LNCAP (cell line): ENCODE data around the gene TSPAN9.

Experiments used
- TF ChIP-seq, protein P1 (sequence below): fragments of 450-650 bp; IDR thresholded peaks from 2 replicates; pipeline ENCODE4 v1.5.1; 2017; ENCODE audit warnings: mild to moderate bottlenecking

The TSPAN9 gene

DNA sequence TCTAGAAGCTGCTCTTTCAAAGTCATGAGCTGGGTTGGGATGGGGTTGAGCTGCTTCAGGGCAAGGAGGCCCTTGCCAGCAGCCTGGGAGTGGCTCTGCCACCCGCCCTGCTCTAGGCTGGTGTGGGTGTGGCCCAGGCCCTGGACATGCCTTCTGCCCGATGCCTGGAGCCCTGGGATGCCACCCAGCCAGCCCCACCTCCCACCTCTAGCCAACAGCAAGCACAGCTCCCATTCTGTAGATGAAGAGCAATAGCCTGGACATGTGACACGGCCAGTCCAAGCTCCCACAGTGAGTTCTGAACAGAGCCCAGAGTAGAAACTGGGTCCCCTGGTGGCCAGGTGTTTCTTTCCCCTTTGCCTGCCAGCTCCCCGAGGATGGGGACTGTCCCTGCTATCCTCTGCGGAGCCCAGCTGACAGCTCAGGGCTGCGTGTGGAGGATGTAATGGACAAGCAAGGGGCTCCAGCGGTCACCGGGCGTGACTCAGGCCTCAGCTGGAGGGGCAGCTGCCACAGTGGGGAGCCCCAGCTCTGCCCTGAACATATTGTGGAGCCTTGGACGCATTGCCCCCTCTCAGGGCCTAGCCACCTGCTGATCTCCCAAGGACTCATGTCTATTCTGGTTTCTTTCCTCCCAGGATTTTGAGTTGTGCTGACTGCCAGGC is 165.2 kb downstream of the TSPAN9 start:
- TF ChIP-seq, protein P1, sequence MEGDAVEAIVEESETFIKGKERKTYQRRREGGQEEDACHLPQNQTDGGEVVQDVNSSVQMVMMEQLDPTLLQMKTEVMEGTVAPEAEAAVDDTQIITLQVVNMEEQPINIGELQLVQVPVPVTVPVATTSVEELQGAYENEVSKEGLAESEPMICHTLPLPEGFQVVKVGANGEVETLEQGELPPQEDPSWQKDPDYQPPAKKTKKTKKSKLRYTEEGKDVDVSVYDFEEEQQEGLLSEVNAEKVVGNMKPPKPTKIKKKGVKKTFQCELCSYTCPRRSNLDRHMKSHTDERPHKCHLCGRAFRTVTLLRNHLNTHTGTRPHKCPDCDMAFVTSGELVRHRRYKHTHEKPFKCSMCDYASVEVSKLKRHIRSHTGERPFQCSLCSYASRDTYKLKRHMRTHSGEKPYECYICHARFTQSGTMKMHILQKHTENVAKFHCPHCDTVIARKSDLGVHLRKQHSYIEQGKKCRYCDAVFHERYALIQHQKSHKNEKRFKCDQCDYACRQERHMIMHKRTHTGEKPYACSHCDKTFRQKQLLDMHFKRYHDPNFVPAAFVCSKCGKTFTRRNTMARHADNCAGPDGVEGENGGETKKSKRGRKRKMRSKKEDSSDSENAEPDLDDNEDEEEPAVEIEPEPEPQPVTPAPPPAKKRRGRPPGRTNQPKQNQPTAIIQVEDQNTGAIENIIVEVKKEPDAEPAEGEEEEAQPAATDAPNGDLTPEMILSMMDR = no peak

DNA sequence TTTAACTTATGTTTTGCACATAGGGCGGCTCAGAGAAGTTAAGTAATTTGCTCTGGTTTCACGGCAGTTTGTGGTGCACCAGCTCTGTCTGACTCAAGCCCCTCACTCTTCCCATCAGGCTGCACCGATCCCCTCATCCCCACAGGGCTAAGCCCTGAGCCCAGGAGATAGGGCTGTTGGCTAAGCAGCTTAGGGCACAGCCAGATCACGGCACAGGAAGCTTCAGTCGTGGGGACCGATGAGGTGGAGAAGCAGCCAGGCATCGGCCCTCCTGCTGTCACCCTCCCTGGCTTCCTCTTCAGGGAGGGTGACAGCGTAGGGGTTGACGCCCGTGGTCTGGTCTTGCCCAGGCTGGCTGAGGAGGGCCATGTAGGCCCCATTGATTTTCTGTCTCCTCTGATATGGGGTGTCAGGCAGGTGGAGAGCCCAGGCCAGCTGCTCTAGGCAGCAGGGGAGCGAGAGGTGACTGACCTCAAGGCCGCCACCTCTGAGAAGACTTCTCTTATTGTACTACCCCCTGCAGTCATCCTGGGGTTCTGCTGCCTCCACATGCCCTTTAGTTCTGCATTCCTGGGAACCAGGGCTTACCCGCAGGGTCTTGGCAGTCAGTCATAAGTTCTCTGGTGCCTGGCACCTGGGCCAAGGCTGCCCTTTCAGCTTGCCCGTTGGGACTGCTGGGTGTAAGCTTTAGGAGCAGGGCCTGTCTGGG is 166.4 kb downstream of the TSPAN9 start:
- TF ChIP-seq, protein P1 = no peak

DNA sequence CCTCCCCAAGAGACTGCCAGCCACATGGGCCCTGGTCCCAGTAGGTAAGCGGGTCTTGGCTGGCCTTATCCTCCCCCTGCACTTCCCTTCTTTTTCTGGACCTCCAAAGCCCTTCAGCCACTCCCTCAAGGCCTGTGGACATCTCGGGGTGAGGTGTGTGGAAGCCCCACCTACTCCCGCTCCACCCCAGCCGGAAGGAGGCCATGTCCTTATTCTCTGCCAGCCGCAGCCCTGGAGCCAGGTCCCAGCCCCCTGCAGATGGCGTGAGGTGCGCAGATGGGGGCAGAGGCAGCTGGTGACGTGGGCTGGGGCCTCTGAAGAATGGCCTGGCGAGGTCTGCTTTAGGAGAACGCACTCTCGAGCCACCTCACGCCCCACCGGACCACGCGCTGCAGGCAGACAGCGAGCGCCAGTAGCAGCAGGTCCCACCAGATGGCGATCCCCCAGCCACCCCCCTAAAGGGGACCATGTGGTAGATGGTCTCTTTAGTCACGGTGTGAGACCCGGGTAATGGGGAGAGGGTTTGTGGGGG is 167.1 kb downstream of the TSPAN9 start:
- TF ChIP-seq, protein P1 = no peak

DNA sequence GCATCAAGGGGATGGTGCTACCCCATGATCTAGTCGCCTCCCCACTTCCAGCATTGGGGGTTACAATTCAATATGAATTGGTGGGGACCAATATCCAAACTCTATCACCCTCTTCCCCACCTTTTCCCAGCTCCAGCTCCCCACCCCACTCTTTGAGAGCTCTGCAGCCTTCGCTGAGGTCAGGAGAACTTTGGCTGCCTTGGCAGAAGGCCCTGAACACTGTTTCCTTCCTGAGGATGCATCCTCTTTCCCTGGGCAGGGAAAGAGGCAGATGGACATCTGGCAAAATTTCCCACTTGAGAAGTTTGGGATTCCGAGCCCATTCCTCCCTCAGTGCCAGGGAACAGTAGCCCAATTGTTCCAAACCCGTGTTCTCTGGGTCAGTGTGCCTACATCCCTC is 169.1 kb downstream of the TSPAN9 start:
- TF ChIP-seq, protein P1 = no peak

DNA sequence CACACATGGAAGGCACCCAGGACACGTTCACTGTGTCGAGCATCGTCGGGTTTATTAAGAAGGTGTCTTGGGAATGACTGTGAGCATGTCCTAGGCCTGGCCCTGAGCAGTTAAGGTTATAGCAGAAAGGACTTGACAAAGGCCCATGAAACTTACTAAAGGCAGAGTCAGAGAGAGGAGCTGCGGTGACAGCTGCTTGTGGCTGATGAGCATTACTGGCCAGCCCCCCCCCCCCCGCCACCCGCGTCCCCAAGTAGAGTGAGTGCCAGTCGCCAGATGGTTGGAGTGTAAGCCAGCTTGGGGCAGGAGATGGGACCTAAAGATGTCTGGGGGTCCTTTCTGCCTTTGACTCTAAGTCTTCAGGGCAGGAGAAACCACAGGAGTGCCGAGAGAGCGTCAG is 169.9 kb downstream of the TSPAN9 start:
- TF ChIP-seq, protein P1 = no peak

DNA sequence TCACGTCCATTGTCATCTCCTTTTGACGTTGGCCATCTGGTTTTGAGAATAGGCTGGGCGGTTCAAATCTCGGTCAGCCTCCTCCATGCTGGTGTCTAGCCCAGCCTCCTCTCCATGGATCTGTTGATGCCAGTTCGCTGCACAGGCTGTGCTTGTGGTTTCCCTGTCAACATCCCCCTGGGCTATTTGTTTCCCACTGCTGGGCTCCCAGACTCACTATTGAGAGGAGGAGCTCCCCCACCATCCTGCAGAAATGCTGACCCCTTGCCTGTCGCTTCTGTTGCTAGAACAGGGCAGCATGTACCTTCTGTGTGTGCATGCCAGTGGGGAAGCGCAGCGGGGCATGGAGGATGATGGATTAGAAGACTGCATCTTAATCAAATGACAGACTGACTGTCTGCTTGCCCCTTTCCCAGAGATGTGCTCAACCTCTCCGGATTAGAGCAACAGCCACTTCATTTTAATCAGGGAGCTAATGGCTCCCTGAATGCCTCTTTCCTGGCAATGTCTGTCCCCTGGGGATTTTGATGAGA is 170.5 kb downstream of the TSPAN9 start:
- TF ChIP-seq, protein P1 = no peak

DNA sequence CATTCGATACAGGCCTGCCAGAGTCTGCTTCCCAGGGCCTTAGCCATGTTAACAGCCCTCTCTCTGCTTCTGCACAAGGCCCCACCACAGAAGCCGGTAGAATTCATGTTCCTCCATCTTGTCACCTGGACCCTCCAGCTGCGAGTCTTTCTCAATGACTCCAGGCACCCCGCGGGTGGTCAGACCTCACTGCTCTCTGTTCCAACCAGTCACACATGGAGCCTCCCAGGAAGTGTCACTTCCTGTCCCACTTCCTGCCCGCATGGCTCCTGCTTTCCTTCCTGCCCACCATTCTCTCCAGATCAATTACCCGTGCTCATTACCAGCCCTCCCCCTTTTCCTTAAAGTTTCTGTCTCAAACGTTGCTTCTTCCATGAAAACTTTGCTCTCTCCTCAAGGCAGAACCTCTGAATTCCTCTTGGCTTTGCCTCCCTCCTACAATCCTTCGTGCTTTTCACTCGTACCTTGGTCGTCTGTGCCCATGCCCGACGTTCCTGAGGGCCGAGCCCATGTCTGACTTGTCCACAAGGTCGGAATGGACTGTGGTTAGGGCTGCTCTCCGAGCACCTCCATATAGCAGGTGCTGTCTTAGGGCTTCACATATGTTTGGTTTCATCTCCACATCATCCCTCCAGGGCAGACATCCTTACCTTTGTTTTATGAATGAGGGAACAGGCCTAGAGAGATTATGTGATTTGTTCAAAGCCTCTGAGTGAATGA is 172.1 kb downstream of the TSPAN9 start:
- TF ChIP-seq, protein P1 = no peak
